GM19452 (cell line): ENCODE data around the gene MTCL3.

Experiments
- ATAC-seq: cut with Tn5 transposase; IDR thresholded peaks from one replicate; pipeline ENCODE4 v1.9.1; 2021; ENCODE audit not compliant: unreplicated experiment

MTCL3 gene

DNA sequence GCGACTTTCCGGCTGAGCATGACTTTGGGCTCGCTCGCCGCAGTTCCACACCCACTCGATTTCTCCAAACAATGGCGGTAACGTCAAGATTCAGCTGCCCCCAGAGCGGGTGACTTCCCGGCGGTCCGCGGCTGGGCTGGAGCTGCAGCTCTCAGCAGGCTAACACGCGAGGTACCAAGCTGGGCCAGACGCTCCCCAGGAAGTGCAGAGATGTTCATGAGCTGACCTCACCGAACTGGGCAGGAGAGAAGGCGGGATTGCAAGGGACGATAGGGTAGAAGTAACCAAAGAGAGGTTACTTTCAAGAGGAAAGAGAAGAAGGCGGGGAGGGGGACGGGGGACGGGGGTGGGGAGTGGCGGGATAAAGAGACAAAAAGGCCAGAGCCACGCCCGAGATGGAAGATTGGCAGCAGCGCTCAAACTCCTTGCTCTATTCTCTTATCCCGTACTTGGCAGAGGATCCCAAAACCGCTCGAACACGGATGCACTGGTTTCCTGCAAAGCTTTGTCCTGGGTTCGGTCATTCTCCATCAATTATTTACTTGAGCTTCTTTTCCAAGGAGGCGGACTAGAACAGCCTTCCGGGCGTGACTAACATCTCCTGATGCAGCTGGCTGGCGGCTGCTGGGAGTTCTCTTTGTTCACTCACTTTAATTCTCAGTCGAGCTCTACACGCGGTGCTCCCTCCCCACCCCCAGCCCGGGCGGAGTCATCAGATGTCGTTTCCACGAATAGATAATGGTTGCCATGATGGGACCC, at the start of gene MTCL3:
Gene MTCL3 (minus strand): TSS at position 626 of the 759 bp plus-strand sequence.
- ATAC-seq: no peak

DNA sequence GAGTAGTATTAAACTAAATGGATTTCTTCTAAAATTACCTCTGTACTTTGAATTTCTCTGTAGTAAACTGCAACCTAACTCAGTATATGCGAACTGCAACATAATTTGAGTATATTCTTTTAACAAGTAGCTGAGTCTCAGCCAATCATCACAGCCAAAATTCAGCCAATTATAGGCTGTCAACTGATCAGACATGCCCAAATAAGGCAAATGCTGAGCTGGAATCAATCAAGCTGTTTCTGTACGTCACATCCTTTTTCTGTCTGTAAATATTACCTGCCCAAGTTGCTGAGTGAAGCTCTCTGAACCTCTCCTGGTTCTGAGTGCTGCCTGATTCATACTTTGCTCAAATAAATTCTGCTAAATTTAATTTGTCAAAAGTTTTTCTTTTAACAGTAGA, 48.3 kb upstream of the MTCL3 start:
- ATAC-seq: no peak

- ATAC-seq: no peak
Observed at GRCh38 chr6:127566651-127567050, 47.5 kb upstream of the MTCL3 start.

DNA sequence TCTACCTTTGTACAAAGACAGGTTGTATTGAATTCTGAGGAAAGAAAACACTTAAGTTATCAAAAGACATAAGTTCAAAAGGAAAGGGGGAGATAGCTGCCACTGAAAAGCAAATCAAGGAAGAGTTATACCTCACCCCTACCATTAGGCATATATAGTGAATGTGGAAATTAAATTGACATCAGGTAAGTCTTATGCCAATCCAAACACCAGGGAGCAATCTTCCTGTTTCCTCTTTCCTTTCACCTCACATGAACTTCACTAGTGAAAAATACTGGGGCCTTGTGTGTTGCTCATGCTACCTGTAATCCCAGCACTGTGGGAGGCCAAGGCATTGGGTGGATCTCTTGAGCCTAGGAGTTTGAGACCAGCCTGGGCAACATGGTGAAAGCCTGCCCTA, 47.0 kb upstream of the MTCL3 start:
- no peak for ATAC-seq

DNA sequence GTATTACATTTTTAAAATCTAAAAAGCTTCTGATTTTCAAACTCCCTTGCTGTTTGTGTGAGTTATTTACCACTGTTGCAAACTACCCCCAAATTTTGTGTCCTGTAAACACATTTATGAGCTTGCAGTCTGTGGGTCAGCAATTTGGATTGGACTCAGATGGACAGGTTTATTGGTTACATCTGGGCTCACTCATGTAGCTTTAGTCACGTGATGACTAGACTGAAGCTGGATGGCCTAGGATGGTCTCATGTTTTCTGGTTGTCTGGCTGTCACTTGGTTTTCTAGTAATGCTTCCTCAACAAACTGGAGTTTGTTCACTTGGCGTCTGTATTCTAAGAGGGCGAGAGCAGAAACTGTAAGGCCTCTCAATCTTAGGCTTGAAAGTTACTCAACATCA, 45.6 kb upstream of the MTCL3 start:
- ATAC-seq: no peak

- no peak for ATAC-seq
Observed at GRCh38 chr6:127561660-127562059, 42.5 kb upstream of the MTCL3 start.

DNA sequence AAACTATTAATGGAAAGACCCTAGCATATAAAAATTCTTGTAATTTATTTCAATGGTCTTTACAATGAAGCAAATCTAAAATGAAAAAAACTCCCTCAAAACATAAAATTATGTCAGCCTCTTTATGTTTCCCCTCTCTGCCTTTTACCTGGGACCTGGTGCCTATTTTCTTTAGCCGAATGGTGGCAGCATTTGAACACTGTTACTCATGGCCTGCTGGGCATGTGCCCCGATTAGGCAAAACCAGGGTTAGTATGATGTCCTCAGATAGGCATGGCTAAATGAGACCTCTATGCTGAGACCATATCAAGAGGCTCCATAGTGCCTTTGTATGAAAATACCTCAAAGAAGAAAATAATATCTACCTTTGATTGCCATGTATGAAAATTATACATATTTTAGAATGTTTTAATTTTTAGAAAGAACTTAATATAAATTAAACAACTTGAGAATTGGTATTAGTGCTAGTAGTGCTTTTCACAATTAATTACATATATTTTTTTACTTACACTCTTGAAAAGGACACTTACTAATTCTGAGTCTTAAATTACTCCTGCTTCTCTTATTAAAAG, 35.4 kb upstream of the MTCL3 start:
- no peak for ATAC-seq

- ATAC-seq: no peak
Observed at GRCh38 chr6:127550403-127550802, 31.3 kb upstream of the MTCL3 start.

DNA sequence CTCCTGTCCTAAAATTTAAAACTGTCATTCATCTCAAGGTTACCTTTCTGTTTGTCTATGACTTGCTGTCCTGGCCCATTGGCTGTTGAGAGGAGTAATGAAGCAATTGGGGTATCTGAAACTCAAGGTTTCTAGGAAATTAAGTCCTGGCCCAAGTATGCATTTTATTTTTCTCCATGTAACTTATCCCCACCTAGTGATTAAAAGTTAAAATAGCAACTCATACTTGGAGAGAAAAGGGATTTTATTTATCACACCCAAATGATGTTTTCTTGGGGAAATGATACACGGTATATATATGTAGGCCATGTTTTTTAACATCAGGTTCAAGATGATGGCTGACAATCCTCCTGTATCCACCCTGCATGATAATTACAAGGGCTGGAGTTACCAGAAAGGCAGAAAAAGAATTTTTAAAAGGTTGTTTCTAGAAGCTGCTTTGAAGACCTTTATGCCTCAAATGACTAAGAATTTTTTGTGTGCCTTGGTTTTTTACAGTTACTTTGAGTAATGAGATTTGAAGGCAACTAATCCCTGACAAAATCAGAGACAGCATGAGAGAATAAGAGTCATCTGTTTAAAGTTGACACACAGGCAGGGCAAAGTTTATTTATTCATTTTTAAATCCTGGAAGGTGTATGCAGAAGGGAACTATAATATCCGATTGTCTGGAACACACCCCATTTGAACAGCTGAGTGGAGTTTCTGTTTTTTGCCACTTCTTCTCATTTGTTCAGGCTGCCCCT, 28.9 kb upstream of the MTCL3 start:
- ATAC-seq: no peak

GRCh38 chr6:127547215-127547614, 28.1 kb upstream of the MTCL3 start:
- ATAC-seq: no peak

GRCh38 chr6:127539272-127539671, 20.1 kb upstream of the MTCL3 start:
- ATAC-seq: no peak

- no peak for ATAC-seq
Observed at GRCh38 chr6:127538750-127539264, 19.7 kb upstream of the MTCL3 start.

GRCh38 chr6:127533736-127534135, 14.6 kb upstream of the MTCL3 start:
- ATAC-seq: no peak

- no peak for ATAC-seq
Observed at GRCh38 chr6:127533011-127533410, 13.9 kb upstream of the MTCL3 start.

DNA sequence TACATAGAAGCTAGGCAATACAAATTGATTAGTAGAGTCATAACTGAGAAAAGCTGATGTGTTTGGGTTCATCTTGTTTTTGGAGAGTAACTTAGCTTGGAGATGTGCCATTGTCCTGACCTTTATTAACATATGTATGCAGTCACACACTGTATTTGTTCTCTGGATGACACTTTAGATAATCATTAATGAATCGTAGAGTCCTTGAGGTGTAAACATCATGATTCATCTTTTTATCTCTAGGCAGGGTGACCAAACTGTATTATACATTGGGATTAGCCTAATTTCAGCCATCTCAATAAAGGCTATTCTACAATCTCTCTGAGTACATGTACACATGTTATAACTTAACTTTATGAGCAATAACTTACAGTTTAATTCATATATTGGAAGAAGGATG, 3.6 kb upstream of the MTCL3 start:
- no peak for ATAC-seq

DNA sequence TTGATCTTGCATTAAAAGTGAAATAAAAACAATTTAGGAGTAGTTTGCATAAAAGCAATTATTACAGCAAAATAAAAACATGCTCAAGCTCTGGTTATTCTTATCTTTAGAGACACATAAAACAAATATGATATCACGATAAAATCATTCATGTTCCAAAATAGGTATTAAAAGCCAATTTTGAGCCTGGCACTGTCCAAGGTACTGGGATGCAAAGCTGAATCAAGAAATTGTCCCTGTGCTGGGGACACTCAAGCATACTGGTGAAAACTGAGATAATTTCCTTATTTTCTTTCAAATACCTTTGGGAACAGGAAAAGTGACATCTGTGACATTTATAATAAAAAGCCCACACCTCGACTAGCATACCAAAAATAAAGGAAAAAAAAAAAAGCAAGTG, 931 bp upstream of the MTCL3 start:
- ATAC-seq: no peak

DNA sequence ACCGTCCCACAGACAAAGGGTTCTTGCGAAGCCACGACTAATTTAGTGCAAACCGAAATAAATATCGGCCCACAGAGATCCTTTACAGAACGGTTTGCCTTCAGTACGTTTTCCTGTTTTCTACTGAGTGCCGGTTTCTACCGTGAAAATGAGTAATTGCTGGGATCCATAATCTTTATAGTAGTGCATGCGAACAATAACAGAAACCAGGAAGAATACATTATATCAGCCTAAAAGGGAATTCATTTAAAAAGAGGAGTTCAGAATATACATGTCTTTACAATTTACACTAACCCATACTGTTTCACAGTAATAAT, 292 bp upstream of the MTCL3 start:
- ATAC-seq: no peak

- no peak for ATAC-seq
Observed at GRCh38 chr6:127518191-127518709, 885 bp downstream of the MTCL3 start.

DNA sequence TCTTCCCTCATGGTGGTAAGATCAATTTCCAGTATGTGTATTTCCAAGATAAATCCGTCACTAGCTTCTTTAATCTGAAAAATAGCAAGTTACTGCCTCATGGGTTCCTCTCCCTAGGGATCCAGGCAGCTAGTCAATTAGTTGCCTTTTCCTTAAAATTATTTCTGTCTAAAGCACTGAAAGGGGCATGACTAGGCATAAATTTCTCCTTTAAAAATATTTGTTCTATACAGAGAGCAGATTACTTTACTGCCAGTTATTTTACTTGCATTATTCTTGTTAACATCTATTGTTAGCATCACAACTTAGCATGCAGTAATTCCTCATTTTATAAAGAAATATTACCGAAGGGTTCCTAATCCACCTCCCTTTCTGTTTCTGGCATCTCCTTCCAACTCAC, 1.4 kb downstream of the MTCL3 start:
- no peak for ATAC-seq

DNA sequence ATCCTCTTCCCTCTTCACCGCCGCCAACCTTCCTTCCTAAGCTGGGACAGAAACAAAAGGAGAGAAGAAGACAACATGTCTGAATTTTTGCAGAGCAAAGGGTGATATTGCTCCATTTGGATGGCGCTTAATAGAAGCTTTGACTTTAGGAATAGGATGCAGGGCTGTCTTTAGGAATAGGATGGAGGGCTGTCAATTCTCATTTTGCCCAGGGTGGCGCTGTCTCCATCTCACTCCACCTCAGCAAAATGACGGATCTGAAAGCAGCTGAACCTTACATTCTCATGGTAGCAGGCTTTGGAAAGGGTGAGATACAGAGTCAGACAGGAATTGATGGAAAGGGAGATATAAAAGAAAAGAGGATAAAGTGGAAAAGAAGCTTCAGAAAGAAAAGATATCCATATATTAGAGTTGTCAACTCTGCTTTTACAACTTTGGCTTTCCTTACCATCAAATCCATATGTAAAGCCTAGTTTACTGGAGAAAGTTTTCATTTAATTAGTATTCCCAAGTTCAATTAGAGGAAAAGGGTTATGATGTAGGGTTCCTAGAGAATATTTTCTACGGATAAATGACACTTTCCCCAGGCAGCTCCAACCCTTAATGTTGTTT, 2.4 kb downstream of the MTCL3 start:
- peak; percentile 55 for ATAC-seq
